GM23338 (cell line): ENCODE data around the gene MED1. TPM values are rescaled to one million over a fixed set of nuclear protein-coding genes. Genes with fewer than 3 reads are reported as not detected.

Experiments used
- ATAC-seq: fragments of 200-7000 bp; cut with Tn5 transposase; 3 replicates; pipeline ENCODE4 v1.9.1; 2020
- DNase-seq: peaks from one replicate; pipeline ENCODE4 v3.0.0-alpha.2; 2015; ENCODE audit warnings: low spot score
- H2AFZ ChIP-seq: fragments of 200-600 bp; sonication (generic); 2 replicates; pipeline ENCODE4 v1.8.0; 2016; ENCODE audit warnings: antibody characterized with exemption, mild to moderate bottlenecking, moderate library complexity
- H3F3A ChIP-seq: fragments of 200-600 bp; sonication (generic); replicated peaks from 2 replicates; pipeline ENCODE4 v1.8.0; 2017; ENCODE audit warnings: antibody characterized with exemption, mixed run types, low read depth
- H3K27ac ChIP-seq: fragments of 200-600 bp; sonication (generic); 2 replicates; pipeline ENCODE4 v1.6.1; 2016; ENCODE audit warnings: low read depth
- H3K27me3 ChIP-seq: fragments of 200-600 bp; sonication (generic); 2 replicates; pipeline ENCODE4 v1.8.0; 2016; ENCODE audit warnings: mild to moderate bottlenecking, mixed run types, moderate library complexity; ENCODE audit not compliant: insufficient read depth
- H3K36me3 ChIP-seq: fragments of 200-600 bp; sonication (generic); 2 replicates; pipeline ENCODE4 v1.8.0; 2016; ENCODE audit warnings: mild to moderate bottlenecking; ENCODE audit not compliant: insufficient read depth
- H3K4me1 ChIP-seq: fragments of 200-600 bp; sonication (generic); 2 replicates; pipeline ENCODE4 v1.8.0; 2016; ENCODE audit warnings: mild to moderate bottlenecking, moderate library complexity; ENCODE audit not compliant: insufficient read depth
- H3K4me2 ChIP-seq: fragments of 200-600 bp; sonication (generic); 2 replicates; pipeline ENCODE4 v1.7.1; 2017; ENCODE audit warnings: mixed run types
- H3K4me3 ChIP-seq: fragments of 200-600 bp; sonication (generic); 2 replicates; pipeline ENCODE4 v1.6.1; 2016; ENCODE audit warnings: mixed run types
- H3K79me2 ChIP-seq: fragments of 200-600 bp; sonication (generic); replicated peaks from 2 replicates; pipeline ENCODE4 v1.8.0; 2017; ENCODE audit warnings: mild to moderate bottlenecking; ENCODE audit not compliant: insufficient read depth
- H3K9me2 ChIP-seq: fragments of 200-600 bp; sonication (generic); 2 replicates; pipeline ENCODE4 v1.8.0; 2017; ENCODE audit not compliant: insufficient read depth
- H4K20me1 ChIP-seq: fragments of 200-600 bp; sonication (generic); replicated peaks from 2 replicates; pipeline ENCODE4 v1.8.0; 2017; ENCODE audit warnings: mild to moderate bottlenecking; ENCODE audit not compliant: insufficient read depth
- H3K27ac Mint-ChIP-seq: 2 replicates; pipeline ENCODE4 v1.8.0; 2020; ENCODE audit warnings: inconsistent platforms, mild to moderate bottlenecking, moderate library complexity, mixed read lengths
- H3K27me3 Mint-ChIP-seq: 3 replicates; pipeline ENCODE4 v1.8.0; 2022; ENCODE audit warnings: low read depth, mild to moderate bottlenecking, moderate library complexity, mixed read lengths, inconsistent platforms; ENCODE audit not compliant: insufficient read depth, poor library complexity
- H3K36me3 Mint-ChIP-seq: 3 replicates; pipeline ENCODE4 v1.8.0; 2021; ENCODE audit warnings: low read depth, mild to moderate bottlenecking, inconsistent platforms, moderate library complexity, mixed read lengths
- H3K4me1 Mint-ChIP-seq: 3 replicates; pipeline ENCODE4 v1.8.0; 2020; ENCODE audit warnings: mild to moderate bottlenecking, inconsistent platforms, mixed read lengths
- H3K4me3 Mint-ChIP-seq: 3 replicates; pipeline ENCODE4 v1.8.0; 2021; ENCODE audit warnings: moderate library complexity, mild to moderate bottlenecking, inconsistent platforms, mixed read lengths
- H3K9me3 Mint-ChIP-seq: 3 replicates; pipeline ENCODE4 v1.8.0; 2020; ENCODE audit warnings: moderate library complexity, mild to moderate bottlenecking, inconsistent platforms, mixed read lengths
- CREB1 ChIP-seq: fragments of 250-450 bp; sonication (Bioruptor Pico); IDR thresholded peaks from 2 replicates; pipeline ENCODE4 v1.5.0; 2020; ENCODE audit warnings: low read depth, mild to moderate bottlenecking, moderate library complexity
- EZH2 ChIP-seq: fragments of 200-600 bp; sonication (generic); IDR thresholded peaks from one replicate; pipeline ENCODE4 v1.8.0; 2017; ENCODE audit warnings: antibody characterized with exemption, mild to moderate bottlenecking, low read depth; ENCODE audit not compliant: unreplicated experiment
- EZH2phosphoT487 ChIP-seq: fragments of 200-600 bp; sonication (generic); IDR thresholded peaks from one replicate; pipeline ENCODE4 v1.8.1; 2018; ENCODE audit warnings: antibody characterized with exemption; ENCODE audit not compliant: unreplicated experiment
- NANOG ChIP-seq: IDR thresholded peaks from 2 replicates; pipeline ENCODE4 v1.6.1; 2016; ENCODE audit warnings: antibody characterized with exemption, borderline replicate concordance
- POLR2AphosphoS5 ChIP-seq: IDR thresholded peaks from 2 replicates; pipeline ENCODE4 v1.6.1; 2016; ENCODE audit warnings: antibody characterized with exemption, low read depth
- STAT1 ChIP-seq: IDR thresholded peaks from one replicate; pipeline ENCODE4 v1.6.1; 2016; ENCODE audit warnings: antibody characterized with exemption; ENCODE audit not compliant: unreplicated experiment
- ZNF114 ChIP-seq: fragments of 250-450 bp; sonication (Bioruptor Pico); IDR thresholded peaks from 2 replicates; pipeline ENCODE4 v1.5.0; 2020; ENCODE audit warnings: mild to moderate bottlenecking, moderate library complexity
- ZNF331 ChIP-seq: fragments of 250-450 bp; sonication (Bioruptor Pico); IDR thresholded peaks from 2 replicates; pipeline ENCODE4 v1.5.0; 2020; ENCODE audit warnings: low read depth, mild to moderate bottlenecking, moderate library complexity
- polyA plus RNA-seq: library from polyadenylated mRNA; unstranded; fragments of >200 nt; fragmentation: Nextera tagmentation; extraction: Ambion mirVana; gene quantifications from 2 replicates; pipeline ENCODE4 v1.2.1, GENCODE V29; 2016
- total RNA-seq: library from RNA; depleted of rRNA; stranded (reverse); fragments of >200 nt; shearing (Covaris generic); gene quantifications from 2 replicates; pipeline ENCODE4 v1.2.3, GENCODE V29; 2014
- TF ChIP-seq, protein P1 (sequence below): IDR thresholded peaks from 2 replicates; pipeline ENCODE4 v1.6.1; 2016; ENCODE audit warnings: antibody characterized with exemption
- TF ChIP-seq, protein P2 (sequence below): IDR thresholded peaks from one replicate; pipeline ENCODE4 v1.6.1; 2018; ENCODE audit warnings: antibody characterized with exemption; ENCODE audit not compliant: unreplicated experiment
- TF ChIP-seq, protein P3 (sequence below): fragments of 250-450 bp; sonication (Bioruptor Pico); IDR thresholded peaks from 2 replicates; pipeline ENCODE4 v1.5.0; 2020; ENCODE audit warnings: mild to moderate bottlenecking, moderate library complexity

Gene MED1
- total and polyA plus RNA-seq, 2 experiments from 2014 or later: 19.0 to 42.3 TPM

DNA sequence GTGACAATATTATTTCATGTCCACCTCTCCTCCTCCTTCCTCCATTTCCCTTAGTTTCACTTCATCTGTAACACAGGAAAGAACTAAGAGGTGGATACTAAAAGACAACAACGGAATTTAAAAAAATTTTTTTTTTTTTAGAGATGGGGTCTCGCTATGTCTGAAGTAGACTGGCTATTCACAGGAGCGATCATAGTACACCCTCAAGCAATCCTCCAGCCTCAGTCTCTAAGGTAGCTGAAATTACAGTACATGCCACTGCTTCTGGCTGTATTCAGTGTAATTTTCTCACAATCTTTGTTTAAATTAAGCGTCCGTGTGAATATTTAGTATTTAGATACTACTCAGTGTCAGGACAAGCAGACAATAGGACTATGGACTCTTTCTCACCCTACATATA lies 85.2 kb downstream of the MED1 start:
- Histone ChIP-seq H3K27ac (no peak overlapping the region), H3K4me2 (no peak overlapping the region), H3K4me3 (no peak overlapping the region), H3K79me2 (no peaks in the 10 kb centered on the region), H2AFZ (no peak overlapping the region), H3K36me3 (no peaks in the 10 kb centered on the region), H3K9me2 (no peaks in the 10 kb centered on the region), H3K27me3 (no peaks in the 10 kb centered on the region), H4K20me1 (no peaks in the 10 kb centered on the region; the same call in 1 of the 2 replicates), H3K4me1 (no peaks in the 10 kb centered on the region), H3F3A (no peaks in the 10 kb centered on the region)
- Mint-ChIP-seq H3K36me3 (no peaks in the 10 kb centered on the region), H3K9me3 (no peaks in the 10 kb centered on the region), H3K4me1 (no peaks in the 10 kb centered on the region), H3K27me3 (peaks cover 4% of the 10 kb centered on the region), H3K27ac (no peak overlapping the region), H3K4me3 (no peak overlapping the region)
- ATAC-seq: no peak
- DNase-seq: no peak
- TF ChIP-seq EZH2 (no peak), ZNF331 (CRISPR knock-in tag) (no peak), NANOG (no peak), EZH2phosphoT487 (no peak), POLR2AphosphoS5 (no peak), STAT1 (no peak), ZNF114 (CRISPR knock-in tag) (no peak), CREB1 (CRISPR knock-in tag) (no peak)
- TF ChIP-seq, protein P1, sequence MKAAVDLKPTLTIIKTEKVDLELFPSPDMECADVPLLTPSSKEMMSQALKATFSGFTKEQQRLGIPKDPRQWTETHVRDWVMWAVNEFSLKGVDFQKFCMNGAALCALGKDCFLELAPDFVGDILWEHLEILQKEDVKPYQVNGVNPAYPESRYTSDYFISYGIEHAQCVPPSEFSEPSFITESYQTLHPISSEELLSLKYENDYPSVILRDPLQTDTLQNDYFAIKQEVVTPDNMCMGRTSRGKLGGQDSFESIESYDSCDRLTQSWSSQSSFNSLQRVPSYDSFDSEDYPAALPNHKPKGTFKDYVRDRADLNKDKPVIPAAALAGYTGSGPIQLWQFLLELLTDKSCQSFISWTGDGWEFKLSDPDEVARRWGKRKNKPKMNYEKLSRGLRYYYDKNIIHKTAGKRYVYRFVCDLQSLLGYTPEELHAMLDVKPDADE: no peak
- TF ChIP-seq, protein P2, sequence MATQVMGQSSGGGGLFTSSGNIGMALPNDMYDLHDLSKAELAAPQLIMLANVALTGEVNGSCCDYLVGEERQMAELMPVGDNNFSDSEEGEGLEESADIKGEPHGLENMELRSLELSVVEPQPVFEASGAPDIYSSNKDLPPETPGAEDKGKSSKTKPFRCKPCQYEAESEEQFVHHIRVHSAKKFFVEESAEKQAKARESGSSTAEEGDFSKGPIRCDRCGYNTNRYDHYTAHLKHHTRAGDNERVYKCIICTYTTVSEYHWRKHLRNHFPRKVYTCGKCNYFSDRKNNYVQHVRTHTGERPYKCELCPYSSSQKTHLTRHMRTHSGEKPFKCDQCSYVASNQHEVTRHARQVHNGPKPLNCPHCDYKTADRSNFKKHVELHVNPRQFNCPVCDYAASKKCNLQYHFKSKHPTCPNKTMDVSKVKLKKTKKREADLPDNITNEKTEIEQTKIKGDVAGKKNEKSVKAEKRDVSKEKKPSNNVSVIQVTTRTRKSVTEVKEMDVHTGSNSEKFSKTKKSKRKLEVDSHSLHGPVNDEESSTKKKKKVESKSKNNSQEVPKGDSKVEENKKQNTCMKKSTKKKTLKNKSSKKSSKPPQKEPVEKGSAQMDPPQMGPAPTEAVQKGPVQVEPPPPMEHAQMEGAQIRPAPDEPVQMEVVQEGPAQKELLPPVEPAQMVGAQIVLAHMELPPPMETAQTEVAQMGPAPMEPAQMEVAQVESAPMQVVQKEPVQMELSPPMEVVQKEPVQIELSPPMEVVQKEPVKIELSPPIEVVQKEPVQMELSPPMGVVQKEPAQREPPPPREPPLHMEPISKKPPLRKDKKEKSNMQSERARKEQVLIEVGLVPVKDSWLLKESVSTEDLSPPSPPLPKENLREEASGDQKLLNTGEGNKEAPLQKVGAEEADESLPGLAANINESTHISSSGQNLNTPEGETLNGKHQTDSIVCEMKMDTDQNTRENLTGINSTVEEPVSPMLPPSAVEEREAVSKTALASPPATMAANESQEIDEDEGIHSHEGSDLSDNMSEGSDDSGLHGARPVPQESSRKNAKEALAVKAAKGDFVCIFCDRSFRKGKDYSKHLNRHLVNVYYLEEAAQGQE: no peak
- TF ChIP-seq, protein P3, sequence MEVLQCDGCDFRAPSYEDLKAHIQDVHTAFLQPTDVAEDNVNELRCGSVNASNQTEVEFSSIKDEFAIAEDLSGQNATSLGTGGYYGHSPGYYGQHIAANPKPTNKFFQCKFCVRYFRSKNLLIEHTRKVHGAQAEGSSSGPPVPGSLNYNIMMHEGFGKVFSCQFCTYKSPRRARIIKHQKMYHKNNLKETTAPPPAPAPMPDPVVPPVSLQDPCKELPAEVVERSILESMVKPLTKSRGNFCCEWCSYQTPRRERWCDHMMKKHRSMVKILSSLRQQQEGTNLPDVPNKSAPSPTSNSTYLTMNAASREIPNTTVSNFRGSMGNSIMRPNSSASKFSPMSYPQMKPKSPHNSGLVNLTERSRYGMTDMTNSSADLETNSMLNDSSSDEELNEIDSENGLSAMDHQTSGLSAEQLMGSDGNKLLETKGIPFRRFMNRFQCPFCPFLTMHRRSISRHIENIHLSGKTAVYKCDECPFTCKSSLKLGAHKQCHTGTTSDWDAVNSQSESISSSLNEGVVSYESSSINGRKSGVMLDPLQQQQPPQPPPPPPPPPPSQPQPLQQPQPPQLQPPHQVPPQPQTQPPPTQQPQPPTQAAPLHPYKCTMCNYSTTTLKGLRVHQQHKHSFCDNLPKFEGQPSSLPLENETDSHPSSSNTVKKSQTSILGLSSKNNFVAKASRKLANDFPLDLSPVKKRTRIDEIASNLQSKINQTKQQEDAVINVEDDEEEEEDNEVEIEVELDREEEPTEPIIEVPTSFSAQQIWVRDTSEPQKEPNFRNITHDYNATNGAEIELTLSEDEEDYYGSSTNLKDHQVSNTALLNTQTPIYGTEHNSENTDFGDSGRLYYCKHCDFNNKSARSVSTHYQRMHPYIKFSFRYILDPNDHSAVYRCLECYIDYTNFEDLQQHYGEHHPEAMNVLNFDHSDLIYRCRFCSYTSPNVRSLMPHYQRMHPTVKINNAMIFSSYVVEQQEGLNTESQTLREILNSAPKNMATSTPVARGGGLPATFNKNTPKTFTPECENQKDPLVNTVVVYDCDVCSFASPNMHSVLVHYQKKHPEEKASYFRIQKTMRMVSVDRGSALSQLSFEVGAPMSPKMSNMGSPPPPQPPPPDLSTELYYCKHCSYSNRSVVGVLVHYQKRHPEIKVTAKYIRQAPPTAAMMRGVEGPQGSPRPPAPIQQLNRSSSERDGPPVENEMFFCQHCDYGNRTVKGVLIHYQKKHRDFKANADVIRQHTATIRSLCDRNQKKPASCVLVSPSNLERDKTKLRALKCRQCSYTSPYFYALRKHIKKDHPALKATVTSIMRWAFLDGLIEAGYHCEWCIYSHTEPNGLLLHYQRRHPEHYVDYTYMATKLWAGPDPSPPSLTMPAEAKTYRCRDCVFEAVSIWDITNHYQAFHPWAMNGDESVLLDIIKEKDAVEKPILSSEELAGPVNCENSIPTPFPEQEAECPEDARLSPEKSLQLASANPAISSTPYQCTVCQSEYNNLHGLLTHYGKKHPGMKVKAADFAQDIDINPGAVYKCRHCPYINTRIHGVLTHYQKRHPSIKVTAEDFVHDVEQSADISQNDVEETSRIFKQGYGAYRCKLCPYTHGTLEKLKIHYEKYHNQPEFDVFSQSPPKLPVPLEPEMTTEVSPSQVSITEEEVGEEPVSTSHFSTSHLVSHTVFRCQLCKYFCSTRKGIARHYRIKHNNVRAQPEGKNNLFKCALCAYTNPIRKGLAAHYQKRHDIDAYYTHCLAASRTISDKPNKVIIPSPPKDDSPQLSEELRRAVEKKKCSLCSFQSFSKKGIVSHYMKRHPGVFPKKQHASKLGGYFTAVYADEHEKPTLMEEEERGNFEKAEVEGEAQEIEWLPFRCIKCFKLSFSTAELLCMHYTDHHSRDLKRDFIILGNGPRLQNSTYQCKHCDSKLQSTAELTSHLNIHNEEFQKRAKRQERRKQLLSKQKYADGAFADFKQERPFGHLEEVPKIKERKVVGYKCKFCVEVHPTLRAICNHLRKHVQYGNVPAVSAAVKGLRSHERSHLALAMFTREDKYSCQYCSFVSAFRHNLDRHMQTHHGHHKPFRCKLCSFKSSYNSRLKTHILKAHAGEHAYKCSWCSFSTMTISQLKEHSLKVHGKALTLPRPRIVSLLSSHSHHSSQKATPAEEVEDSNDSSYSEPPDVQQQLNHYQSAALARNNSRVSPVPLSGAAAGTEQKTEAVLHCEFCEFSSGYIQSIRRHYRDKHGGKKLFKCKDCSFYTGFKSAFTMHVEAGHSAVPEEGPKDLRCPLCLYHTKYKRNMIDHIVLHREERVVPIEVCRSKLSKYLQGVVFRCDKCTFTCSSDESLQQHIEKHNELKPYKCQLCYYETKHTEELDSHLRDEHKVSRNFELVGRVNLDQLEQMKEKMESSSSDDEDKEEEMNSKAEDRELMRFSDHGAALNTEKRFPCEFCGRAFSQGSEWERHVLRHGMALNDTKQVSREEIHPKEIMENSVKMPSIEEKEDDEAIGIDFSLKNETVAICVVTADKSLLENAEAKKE (CRISPR knock-in tag): no peak
